IPS-NIHi11 (cell line): ENCODE measurements around the gene CXorf51B.
"Not testable (repeated sequence)": the region's sequence is repeated elsewhere in the genome, so short reads cannot be mapped to it uniquely, and the experiment has no call there.

Source experiments
- DNase-seq: peaks from one replicate; pipeline ENCODE4 v3.0.0; 2012; ENCODE audit warnings: mixed read lengths, low spot score

Gene CXorf51B

GRCh38 chrX:146809471-146809870 lies at the start of gene CXorf51B:
Gene CXorf51B, plus strand, starts transcription at chrX:146809771. Its CDS starts 21 bp downstream, at chrX:146809792.
- DNase-seq = not testable (repeated sequence)

- not testable (repeated sequence) for DNase-seq
Observed at GRCh38 chrX:146814644-146815043, 5.1 kb downstream of the CXorf51B start, which contains the start of gene CXorf51A. Gene CXorf51A, minus strand, starts transcription at chrX:146814744. Its CDS starts 21 bp downstream, at chrX:146814723.

- DNase-seq = no peak
Observed at GRCh38 chrX:146831994-146832393, 22.4 kb downstream of the CXorf51B start.

GRCh38 chrX:146854281-146854680 lies 44.7 kb downstream of the CXorf51B start:
- no peak for DNase-seq
